ENCODE data around the gene TOR2A. TPM values are rescaled to one million over a fixed set of nuclear protein-coding genes. Genes with fewer than 3 reads are reported as not detected.

TOR2A gene
- 8.7 to 13.9 TPM (median 11.9 TPM) in 5 replicates for total RNA-seq (2022; extraction: Qiagen RNA extraction; ENCODE audit: low read depth)

DNA sequence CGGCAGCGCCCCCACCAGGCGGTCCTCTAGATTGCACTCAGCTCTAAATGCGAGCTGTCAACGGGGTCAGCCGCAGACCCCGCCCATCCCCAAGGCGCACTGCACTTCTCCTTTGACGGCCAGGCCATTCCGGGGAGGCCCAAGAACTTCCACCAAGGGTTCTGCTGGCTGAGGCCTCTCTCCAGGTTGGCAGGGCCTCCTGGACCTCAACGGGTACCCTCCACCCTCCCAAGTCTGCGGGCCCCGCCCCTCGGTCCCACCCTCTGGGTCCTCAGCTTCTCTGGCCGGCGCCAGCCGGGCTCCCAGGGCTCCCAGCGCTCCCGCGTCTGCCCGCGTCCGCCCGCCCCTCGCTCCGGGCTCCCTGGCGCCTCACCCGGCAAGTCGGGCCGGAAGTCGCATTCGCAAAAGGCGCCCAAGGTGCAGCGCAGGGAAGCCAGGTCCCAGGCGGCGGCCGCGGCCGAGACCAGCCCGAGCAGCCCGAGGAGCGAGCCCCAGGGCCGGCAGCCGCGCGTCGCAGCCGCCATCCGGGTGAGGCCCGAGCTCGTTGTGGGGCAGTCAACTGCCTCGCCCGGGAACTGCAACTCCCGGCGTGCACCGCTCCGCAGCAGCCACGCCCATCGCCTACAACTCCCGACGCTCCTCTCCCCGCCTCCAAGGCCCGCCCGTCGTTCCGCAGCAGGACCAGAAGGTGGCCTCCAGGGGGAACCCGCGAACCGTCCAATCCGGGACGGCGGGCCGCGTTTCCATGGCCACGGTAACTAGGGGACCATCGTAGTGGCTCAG lies at the start of gene TOR2A:
TSS of gene TOR2A (minus strand) at position 548 of the 783 bp plus-strand sequence. CDS start at position 524, 24 bp downstream.

GRCh38 chr9:127778280-127779135 lies 43.4 kb upstream of the TOR2A start, which contains the start of gene SH2D3C:
Gene SH2D3C (minus strand): TSS chr9:127778666. CDS start chr9:127778627, 39 bp downstream.

GRCh38 chr9:127715470-127716337 lies 19.4 kb downstream of the TOR2A start, which contains the start of the genes PTRH1 and TTC16:
Gene PTRH1 (minus strand): TSS chr9:127715663. CDS start chr9:127715639, 24 bp downstream.
Gene TTC16 (plus strand): TSS chr9:127716079. CDS start chr9:127716146, 67 bp downstream.

GRCh38 chr9:127706836-127707241 lies 28.3 kb downstream of the TOR2A start, which contains the start of gene CFAP157:
Gene CFAP157 (plus strand): TSS chr9:127706988. CDS start chr9:127707032, 44 bp downstream.

Other genes starting within 250 kb of the TOR2A start
- gene STXBP1, start 123.0 kb downstream of the TOR2A start, total RNA-seq (2022; extraction: Qiagen RNA extraction; ENCODE audit: low read depth): 14.6 to 18.4 TPM (median 16.5 TPM) in 5 replicates
- 0.05 to 0.08 TPM in 2 of 5 replicates, not detected in the others for gene CFAP157, start 28.3 kb downstream of the TOR2A start, total RNA-seq (2022; extraction: Qiagen RNA extraction; ENCODE audit: low read depth)
- 10.5 to 19.8 TPM (median 16.4 TPM) in 5 replicates for gene PTRH1, start 19.6 kb downstream of the TOR2A start, total RNA-seq (2022; extraction: Qiagen RNA extraction; ENCODE audit: low read depth)
- gene TTC16, start 19.2 kb downstream of the TOR2A start, total RNA-seq (2022; extraction: Qiagen RNA extraction; ENCODE audit: low read depth): not detected in 5 replicates
- gene SH2D3C, start 43.4 kb upstream of the TOR2A start, total RNA-seq (2022; extraction: Qiagen RNA extraction; ENCODE audit: low read depth): 0.06 to 0.11 TPM (median 0.07 TPM) in 3 of 5 replicates, not detected in the others
- gene CDK9, start 50.7 kb upstream of the TOR2A start, total RNA-seq (2022; extraction: Qiagen RNA extraction; ENCODE audit: low read depth): 43.9 to 50.4 TPM (median 47.9 TPM) in 5 replicates
- 45.7 to 54.1 TPM (median 47.8 TPM) in 5 replicates for gene FPGS, start 67.6 kb upstream of the TOR2A start, total RNA-seq (2022; extraction: Qiagen RNA extraction; ENCODE audit: low read depth)
- 0.07 to 0.37 TPM (median 0.26 TPM) in 5 replicates for gene ENG, start 119.4 kb upstream of the TOR2A start, total RNA-seq (2022; extraction: Qiagen RNA extraction; ENCODE audit: low read depth)
- 41.2 to 86.8 TPM (median 75.7 TPM) in 5 replicates for gene AK1, start 142.4 kb upstream of the TOR2A start, total RNA-seq (2022; extraction: Qiagen RNA extraction; ENCODE audit: low read depth)
- gene ST6GALNAC6, start 164.3 kb upstream of the TOR2A start, total RNA-seq (2022; extraction: Qiagen RNA extraction; ENCODE audit: low read depth): 22.7 to 27.9 TPM (median 24.1 TPM) in 5 replicates
- 16.1 to 28.2 TPM (median 22.0 TPM) in 5 replicates for gene ST6GALNAC4, start 181.7 kb upstream of the TOR2A start, total RNA-seq (2022; extraction: Qiagen RNA extraction; ENCODE audit: low read depth)
- gene PIP5KL1, start 195.5 kb upstream of the TOR2A start, total RNA-seq (2022; extraction: Qiagen RNA extraction; ENCODE audit: low read depth): 0.90 to 2.9 TPM (median 1.1 TPM) in 5 replicates
- gene DPM2, start 202.6 kb upstream of the TOR2A start, total RNA-seq (2022; extraction: Qiagen RNA extraction; ENCODE audit: low read depth): 35.4 to 48.4 TPM (median 47.7 TPM) in 5 replicates
- gene EEIG1, start 245.7 kb upstream of the TOR2A start, total RNA-seq (2022; extraction: Qiagen RNA extraction; ENCODE audit: low read depth): 61.7 to 84.0 TPM (median 73.6 TPM) in 5 replicates